ENCODE measurements around the gene POLR3K. TPM values are rescaled to one million over a fixed set of nuclear protein-coding genes. Genes with fewer than 3 reads are reported as not detected.

POLR3K gene
- total RNA-seq, 6 experiments from 2014 or later, result 3.5 to 6.3 (median 4.3) TPM

DNA sequence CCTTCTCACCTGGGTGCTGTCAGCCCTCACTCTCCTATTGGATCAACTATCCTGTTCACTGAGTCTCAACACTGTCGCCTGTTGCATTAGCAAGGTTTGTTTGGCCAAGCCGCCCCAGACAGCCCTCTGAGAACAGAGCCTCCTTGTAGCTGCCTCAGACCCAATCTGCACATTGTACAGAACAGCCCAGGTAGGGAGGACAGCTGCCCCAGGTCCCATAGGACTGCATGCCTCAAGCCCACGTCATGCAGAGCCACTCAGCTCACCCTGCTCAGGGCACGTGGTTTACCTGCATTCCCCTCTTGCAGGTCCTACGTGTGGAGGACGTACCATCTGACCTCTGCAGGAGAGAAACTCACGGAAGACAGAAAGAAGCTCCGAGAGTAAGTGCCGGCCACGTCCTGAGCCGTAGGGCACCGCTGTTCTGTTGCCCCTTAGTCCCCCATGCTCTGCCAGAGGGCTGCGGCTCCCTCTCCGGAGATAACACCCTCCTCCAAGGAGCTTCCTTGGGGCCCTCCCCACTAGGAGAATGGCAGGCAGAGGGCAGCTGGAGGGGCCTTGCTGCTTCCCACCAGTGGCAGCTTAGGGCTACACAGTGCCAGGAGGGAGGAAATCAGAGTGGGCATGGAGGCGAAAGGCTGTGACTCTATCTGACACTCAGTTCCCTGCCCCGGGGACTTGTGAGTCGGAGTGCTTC is 3.0 kb upstream of the POLR3K start:
- TF ChIP-seq POLR2A (IDR thresholded peaks at IDR 0.05) (no peak), CTCF (IDR thresholded peaks at IDR 0.05) (no peak)
- Histone ChIP-seq H3K27ac (no peak overlapping the region), H3K4me1 (peaks cover 0 to 17% (median 2%) of the 10 kb centered on the region in 4 donors), H3K4me3 (no peak overlapping the region), H3K36me3 (peaks cover 0 to 14% (median 0%) of the 10 kb centered on the region in 4 donors), H3K9me3 (no peaks in the 10 kb centered on the region), H3K27me3 (no peaks in the 10 kb centered on the region)
- ATAC-seq (no peak), DNase-seq (peak in 1 of 3 donors; percentile 44)
- intact Hi-C loops (cut with DNase I), result no loop called here
- WGBS (ENCODE audit: insufficient coverage, low coverage, low lambda C conversion rate, missing lambda C conversion rate), result 86% methylated on average over 8 of the region's 17 CpGs

DNA sequence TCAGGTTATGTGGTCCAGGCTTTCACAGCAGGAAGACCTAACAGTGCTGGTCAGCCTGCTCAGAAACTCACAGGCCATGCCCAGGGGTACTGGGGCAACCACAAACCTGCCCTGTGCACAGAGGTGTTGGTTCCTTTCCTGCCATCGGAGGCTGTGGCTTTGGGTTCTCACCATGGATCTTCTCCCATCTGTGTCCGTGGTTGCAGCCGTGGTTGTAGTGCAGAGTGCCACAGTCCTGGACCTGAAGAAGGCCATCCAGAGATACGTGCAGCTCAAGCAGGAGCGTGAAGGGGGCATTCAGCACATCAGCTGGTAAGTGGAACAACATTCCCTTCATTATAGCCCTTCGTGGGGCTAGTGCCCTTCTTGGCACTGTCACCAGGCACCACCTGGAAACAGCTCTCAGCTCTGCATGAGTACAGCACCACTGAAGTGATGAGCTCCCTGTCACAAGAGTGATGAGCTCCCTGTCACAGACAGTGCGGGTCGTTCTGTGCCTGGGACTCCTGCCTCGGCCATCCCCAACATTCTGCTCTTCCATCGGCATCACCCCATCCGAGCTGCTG is 2.2 kb upstream of the POLR3K start:
- Histone ChIP-seq H3K27ac (no peak overlapping the region), H3K4me1 (peaks cover 0 to 17% (median 2%) of the 10 kb centered on the region in 4 donors), H3K4me3 (no peak overlapping the region), H3K9me3 (no peaks in the 10 kb centered on the region), H3K36me3 (peaks cover 0 to 20% (median 1%) of the 10 kb centered on the region in 4 donors), H3K27me3 (no peaks in the 10 kb centered on the region)
- no peak for ATAC-seq
- 84% methylated on average over 6 of the region's 11 CpGs for WGBS (ENCODE audit: insufficient coverage, low coverage, low lambda C conversion rate, missing lambda C conversion rate)
- TF ChIP-seq POLR2A (IDR thresholded peaks at IDR 0.05) (no peak), CTCF (IDR thresholded peaks at IDR 0.05) (no peak)
- peak in 1 of 3 donors; percentile 44 for DNase-seq
- intact Hi-C loops (cut with DNase I), result no loop called here

DNA sequence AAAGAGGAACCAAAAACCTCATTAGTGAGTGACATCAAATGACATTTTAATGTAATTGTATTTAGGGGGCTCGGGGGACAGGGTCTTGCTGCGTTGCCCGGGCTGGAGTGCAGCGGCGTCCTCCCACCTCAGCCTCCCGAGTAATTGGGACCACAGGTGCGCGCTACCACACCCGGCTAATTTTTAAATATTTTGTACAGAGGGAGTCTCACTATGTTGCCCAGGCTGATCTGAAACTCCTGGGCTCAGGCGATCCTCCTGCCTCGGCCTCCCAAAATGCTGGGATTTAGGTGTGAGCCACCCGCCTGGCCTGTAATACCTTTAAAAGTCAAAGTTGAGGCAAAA is 801 bp upstream of the POLR3K start:
- H3K9me3 ChIP-seq, result no peaks in the 10 kb centered on the region
- TF ChIP-seq CTCF (IDR thresholded peaks at IDR 0.05) (no peak), POLR2A (IDR thresholded peaks at IDR 0.05) (no peak)
- intact Hi-C loops (cut with DNase I), result no loop called here
- no peaks in the 10 kb centered on the region for H3K27me3 ChIP-seq
- 39% methylated on average over 11 of the region's 12 CpGs for WGBS (ENCODE audit: insufficient coverage, low coverage, low lambda C conversion rate, missing lambda C conversion rate)
- peak overlapping the region in 2 of 3 donors; percentile 31 to 45 for H3K27ac ChIP-seq
- DNase-seq (no peak), ATAC-seq (no peak)
- peak overlapping the region; percentile 78 to 93 (median 87) for H3K4me3 ChIP-seq
- peaks cover 0 to 21% (median 2%) of the 10 kb centered on the region in 4 donors for H3K36me3 ChIP-seq
- peaks cover 0 to 17% (median 2%) of the 10 kb centered on the region in 4 donors for H3K4me1 ChIP-seq

DNA sequence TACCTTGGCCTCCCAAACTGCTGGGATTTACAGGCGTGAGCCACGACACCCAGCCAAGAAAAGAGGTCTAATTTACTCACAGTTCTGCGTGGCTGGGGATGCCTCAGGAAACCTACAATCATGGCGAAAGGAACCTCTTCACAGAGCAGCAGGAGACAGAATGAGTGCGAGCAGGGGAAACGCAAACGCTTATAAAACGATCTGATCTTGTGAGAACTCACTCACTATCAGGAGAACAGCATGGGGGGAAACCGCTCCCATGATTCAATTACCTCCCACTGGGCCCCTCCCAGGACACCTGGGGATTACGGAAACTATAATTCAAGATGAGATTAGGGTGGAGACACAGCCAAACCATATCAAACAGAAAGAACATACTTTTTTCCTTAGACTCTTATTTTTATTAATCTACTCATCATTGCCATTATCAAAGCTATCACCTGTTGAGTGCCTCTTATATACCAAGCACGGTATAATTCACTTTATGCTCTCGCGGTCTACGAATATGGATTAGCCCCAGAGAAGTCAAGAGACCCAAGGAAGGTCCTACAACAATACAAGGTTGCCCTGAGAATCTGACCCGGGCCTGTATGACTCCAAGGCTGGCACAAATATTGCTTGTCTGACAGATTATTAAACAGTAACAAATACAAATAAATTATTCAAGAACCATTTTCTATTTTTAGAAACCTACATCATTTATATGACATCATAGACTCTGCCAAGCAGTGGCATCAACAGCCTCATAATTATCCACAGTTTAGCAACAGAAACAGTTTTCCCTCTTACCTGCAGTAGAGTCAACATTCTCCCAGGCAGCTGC is 2.4 kb downstream of the POLR3K start:
- H3K27ac ChIP-seq, result no peak overlapping the region
- peaks cover 0 to 18% (median 2%) of the 10 kb centered on the region in 4 donors for H3K36me3 ChIP-seq
- intact Hi-C loops (cut with DNase I), result no loop called here
- whole genome bisulfite sequencing (ENCODE audit: insufficient coverage, low coverage, low lambda C conversion rate, missing lambda C conversion rate), result 90% methylated on average over 14 of the region's 15 CpGs
- H3K9me3 ChIP-seq, result no peaks in the 10 kb centered on the region
- DNase-seq (no peak), ATAC-seq (no peak)
- peaks cover 0 to 17% (median 2%) of the 10 kb centered on the region in 4 donors for H3K4me1 ChIP-seq
- no peak overlapping the region for H3K4me3 ChIP-seq
- no peaks in the 10 kb centered on the region for H3K27me3 ChIP-seq
- no peak for TF ChIP-seq CTCF (IDR thresholded peaks at IDR 0.05)
- TF ChIP-seq POLR2A (IDR thresholded peaks at IDR 0.05), result no peak
